Ovary (tissue), 3 donors: ENCODE data around the gene PLXNA4.

ENCODE experiments used
- EP300 ChIP-seq: sonication (generic); formaldehyde crosslinking; IDR thresholded peaks from one replicate; pipeline ENCODE4 v1.6.1; 2017; ENCODE audit warnings: antibody characterized with exemption
- TF ChIP-seq, protein P1 (sequence below), 3 donors: fragments of 450-650 bp in 2 of 3; fragments of 200-600 bp in 1 of 3; IDR thresholded peaks; one replicate each; pipeline versions ENCODE4 v1.5.1 to v1.8.0; 2016 to 2022; ENCODE audit warnings: antibody characterized with exemption in 3 of 3, mild to moderate bottlenecking in 1 of 3
- donor health status: DM: no; HTN: no; CAD: no.

- TF ChIP-seq, protein P1, sequence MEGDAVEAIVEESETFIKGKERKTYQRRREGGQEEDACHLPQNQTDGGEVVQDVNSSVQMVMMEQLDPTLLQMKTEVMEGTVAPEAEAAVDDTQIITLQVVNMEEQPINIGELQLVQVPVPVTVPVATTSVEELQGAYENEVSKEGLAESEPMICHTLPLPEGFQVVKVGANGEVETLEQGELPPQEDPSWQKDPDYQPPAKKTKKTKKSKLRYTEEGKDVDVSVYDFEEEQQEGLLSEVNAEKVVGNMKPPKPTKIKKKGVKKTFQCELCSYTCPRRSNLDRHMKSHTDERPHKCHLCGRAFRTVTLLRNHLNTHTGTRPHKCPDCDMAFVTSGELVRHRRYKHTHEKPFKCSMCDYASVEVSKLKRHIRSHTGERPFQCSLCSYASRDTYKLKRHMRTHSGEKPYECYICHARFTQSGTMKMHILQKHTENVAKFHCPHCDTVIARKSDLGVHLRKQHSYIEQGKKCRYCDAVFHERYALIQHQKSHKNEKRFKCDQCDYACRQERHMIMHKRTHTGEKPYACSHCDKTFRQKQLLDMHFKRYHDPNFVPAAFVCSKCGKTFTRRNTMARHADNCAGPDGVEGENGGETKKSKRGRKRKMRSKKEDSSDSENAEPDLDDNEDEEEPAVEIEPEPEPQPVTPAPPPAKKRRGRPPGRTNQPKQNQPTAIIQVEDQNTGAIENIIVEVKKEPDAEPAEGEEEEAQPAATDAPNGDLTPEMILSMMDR (IDR thresholded peaks at IDR 0.05), result no peak
- TF ChIP-seq EP300, result no peak
These were observed 13.6 kb downstream of the PLXNA4 start for GRCh38 chr7:132562690-132563089.
